GM19239 (cell line): ENCODE measurements around the gene SLC45A3.

Experiments used
- DNase-seq: peaks from one replicate; pipeline ENCODE4 v3.0.0; 2011; ENCODE audit warnings: low spot score; ENCODE audit not compliant: insufficient read length
- FAIRE-seq: peaks from 2 replicates; lab custom pipeline; 2011; peaks lifted over from hg19 to GRCh38; lab: Jason Lieb, UNC

SLC45A3 gene

GRCh38 chr1:205612556-205612955, 67.8 kb downstream of the SLC45A3 start:
- FAIRE-seq: no peak
- DNase-seq: no peak

- DNase-seq: no peak
- no peak for FAIRE-seq
These were observed 68.2 kb downstream of the SLC45A3 start for GRCh38 chr1:205612104-205612503.

GRCh38 chr1:205610901-205611466, 69.3 kb downstream of the SLC45A3 start:
- FAIRE-seq: no peak
- DNase-seq: no peak

GRCh38 chr1:205610036-205610435, 70.3 kb downstream of the SLC45A3 start:
- no peak for DNase-seq

More at GRCh38 chr1:205610036-205610435, 70.3 kb downstream of the SLC45A3 start:
- no peak for FAIRE-seq
